Endometrial microvascular endothelial cells (primary cell): ENCODE data around the gene CAMK2G. TPM values are rescaled to one million over a fixed set of nuclear protein-coding genes. Genes with fewer than 3 reads are reported as not detected.

Experiments used
- in situ Hi-C: cut with HindIII; loops from 2 replicates; pipeline ENCODE4 v1.10.0; 2017; ENCODE audit warnings: low sequenced_read_pairs, low pct_unique_long_range_greater_than_20kb; ENCODE audit errors: inconsistent ontology term
- total RNA-seq: library from RNA; depleted of rRNA; stranded (reverse); fragments of >200 nt; gene quantifications from one replicate; pipeline ENCODE4 v1.2.3, GENCODE V29; 2015; ENCODE audit errors: inconsistent ontology term

Gene CAMK2G
- total RNA-seq, 1 donor from 2014 or later = 21.5 TPM

GRCh38 chr10:73769396-73769795 lies 105.0 kb downstream of the CAMK2G start:
- in situ Hi-C loops = no loop called here

- in situ Hi-C loops = no loop called here
These were observed 105.5 kb downstream of the CAMK2G start for GRCh38 chr10:73768881-73769280.

- in situ Hi-C loops = no loop called here
These were observed 109.3 kb downstream of the CAMK2G start for GRCh38 chr10:73765066-73765465.

- in situ Hi-C loops = no loop called here
These were observed 111.0 kb downstream of the CAMK2G start for GRCh38 chr10:73763343-73763742.

GRCh38 chr10:73762915-73763314 lies 111.4 kb downstream of the CAMK2G start:
- in situ Hi-C loops = no loop called here

Other genes with a start within 250 kb of the CAMK2G start
- gene MYOZ1, start 233.1 kb downstream of the CAMK2G start, total RNA-seq = not detected
- gene SYNPO2L, start 218.5 kb downstream of the CAMK2G start, total RNA-seq = not detected
- 1.0 TPM for gene AGAP5, start 176.4 kb downstream of the CAMK2G start, total RNA-seq
- 81.4 TPM for gene SEC24C, start 130.2 kb downstream of the CAMK2G start, total RNA-seq
- gene CHCHD1, start 92.5 kb downstream of the CAMK2G start, total RNA-seq = 60.0 TPM
- 47.0 TPM for gene ZSWIM8, start 88.9 kb downstream of the CAMK2G start, total RNA-seq
- 18.7 TPM for gene NDST2, start 63.0 kb downstream of the CAMK2G start, total RNA-seq
- gene PLAU, start 36.6 kb upstream of the CAMK2G start, total RNA-seq = 263 TPM
- 198 TPM for gene VCL, start 123.6 kb upstream of the CAMK2G start, total RNA-seq